Activated CD4-positive, alpha-beta memory T cell treated with anti-CD3 and anti-CD28 coated beads, Interleukin-2, amount 10 ng/mL, durations not matched to agents 7 days and 5 days (primary cell): ENCODE data around the gene THEM4. TPM values are rescaled to one million over a fixed set of nuclear protein-coding genes. Genes with fewer than 3 reads are reported as not detected.
"Not testable (repeated sequence)": the region's sequence is repeated elsewhere in the genome, so short reads cannot be mapped to it uniquely, and the experiment has no call there.

Experiments used
- CTCF ChIA-PET: fragments of 350-600 bp; sonication (Branson Sonifier 250); formaldehyde crosslinking; loops from one replicate; lab custom pipeline; 2021; ENCODE audit warnings: antibody characterized with exemption, inconsistent platforms; lab: Charles Lee
- POLR2A ChIA-PET: fragments of 350-600 bp; sonication (Branson Sonifier 250); formaldehyde crosslinking; loops from one replicate; lab custom pipeline; 2021; ENCODE audit warnings: antibody characterized with exemption; lab: Charles Lee
- DNase-seq: peaks from one replicate; pipeline ENCODE4 v3.0.0-alpha.2; 2020
- H3K27ac Mint-ChIP-seq: one replicate; pipeline ENCODE4 v1.8.0; 2021; ENCODE audit warnings: mild to moderate bottlenecking, mixed read lengths
- H3K27me3 Mint-ChIP-seq: one replicate; pipeline ENCODE4 v1.8.0; 2021; ENCODE audit warnings: mixed read lengths
- H3K36me3 Mint-ChIP-seq: one replicate; pipeline ENCODE4 v1.8.0; 2021; ENCODE audit warnings: low read depth, mixed read lengths
- H3K4me1 Mint-ChIP-seq: one replicate; pipeline ENCODE4 v1.8.0; 2021; ENCODE audit warnings: mixed read lengths
- H3K4me3 Mint-ChIP-seq: one replicate; pipeline ENCODE4 v1.8.0; 2021; ENCODE audit warnings: mild to moderate bottlenecking, mixed read lengths
- H3K9me3 Mint-ChIP-seq: one replicate; pipeline ENCODE4 v1.8.0; 2021; ENCODE audit warnings: mixed read lengths
- total RNA-seq, 2 experiments: library from RNA; stranded (reverse); gene quantifications; one replicate each; pipeline ENCODE4 v1.2.3, GENCODE V29; 2021

Gene THEM4
- total RNA-seq, 2 experiments from 2014 or later = 26.3 to 28.6 TPM

GRCh38 chr1:151923422-151923821 lies 14.1 kb upstream of the THEM4 start:
- DNase-seq = no peak
- Mint-ChIP-seq H3K27me3 (no peaks in the 10 kb centered on the region), H3K4me3 (no peak overlapping the region), H3K4me1 (peaks cover 20% of the 10 kb centered on the region), H3K27ac (no peak overlapping the region), H3K36me3 (no peaks in the 10 kb centered on the region), H3K9me3 (no peaks in the 10 kb centered on the region)
- POLR2A ChIA-PET = interaction anchor here (1.2 kb wide), 1 partner anchor 14 kb away, joined by 3 read pairs; the partner anchor contains the start of gene THEM4
- CTCF ChIA-PET = interaction anchor here (0.8 to 2.9 kb wide), 4 partner anchors 10 to 78 kb away, joined by 3 to 14 read pairs (median 6); no protein-coding TSS in a partner anchor

- peaks cover 10% of the 10 kb centered on the region for H3K4me1 Mint-ChIP-seq
- CTCF ChIA-PET = interaction anchor here (0.9 to 2.0 kb wide), 7 partner anchors 12 to 81 kb away, joined by 3 to 13 read pairs (median 5); partner anchors contain the start of gene THEM4
- POLR2A ChIA-PET = interaction anchor here (1.0 to 1.8 kb wide), 2 partner anchors 9 to 11 kb away, joined by 3 to 10 read pairs; partner anchors contain the start of gene THEM4
- H3K36me3 Mint-ChIP-seq = no peaks in the 10 kb centered on the region
- no peak for DNase-seq
- peaks cover 3% of the 10 kb centered on the region for H3K27me3 Mint-ChIP-seq
- H3K4me3 Mint-ChIP-seq = no peak overlapping the region
- H3K9me3 Mint-ChIP-seq = no peaks in the 10 kb centered on the region
- H3K27ac Mint-ChIP-seq = no peak overlapping the region
These were observed 10.8 kb upstream of the THEM4 start for GRCh38 chr1:151920149-151920548.

DNA sequence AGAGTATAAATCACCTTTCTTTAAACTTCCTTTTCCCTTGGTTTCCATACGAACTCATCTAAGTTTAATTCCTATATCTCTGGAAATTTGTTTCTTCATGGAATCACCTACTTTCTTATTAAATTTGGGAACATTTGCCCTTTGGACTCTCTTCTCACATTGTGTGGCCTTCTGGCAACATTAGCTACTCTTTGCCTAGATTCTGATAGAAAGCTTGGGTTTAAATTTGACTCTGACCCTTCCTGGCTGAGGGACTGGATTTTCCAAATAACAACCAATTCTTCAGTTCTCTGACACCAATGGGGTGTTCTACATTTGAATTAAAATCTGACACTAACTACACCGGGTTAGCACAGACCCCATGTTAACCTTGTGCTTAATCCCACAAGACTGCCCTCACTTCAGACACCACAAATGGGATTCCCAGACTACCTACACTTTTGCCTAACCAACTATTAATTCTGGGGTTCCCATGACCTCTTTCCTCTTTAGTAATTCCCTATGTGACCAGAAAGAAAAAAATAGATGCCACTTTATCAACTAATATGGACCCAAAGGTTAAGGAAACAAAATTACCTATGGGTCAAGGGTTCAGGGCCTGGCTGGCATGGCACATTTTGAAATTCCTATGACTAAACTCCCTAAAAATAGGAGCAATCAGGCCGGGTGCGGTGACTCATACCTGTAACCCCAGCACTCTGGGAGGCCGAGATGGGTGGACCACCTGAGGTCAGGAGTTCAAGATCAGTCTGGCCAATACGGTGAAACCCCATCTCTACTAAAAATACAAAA lies 9.7 kb upstream of the THEM4 start:
- H3K36me3 Mint-ChIP-seq = no peaks in the 10 kb centered on the region
- ChIA-PET CTCF (interaction anchor here (0.7 to 2.0 kb wide), 3 partner anchors 9 to 83 kb away, joined by 3 to 13 read pairs (median 4); no protein-coding TSS in a partner anchor), POLR2A (no interaction called here)
- peaks cover 3% of the 10 kb centered on the region for H3K27me3 Mint-ChIP-seq
- no peak for DNase-seq
- H3K27ac Mint-ChIP-seq = no peak overlapping the region
- H3K9me3 Mint-ChIP-seq = no peaks in the 10 kb centered on the region
- H3K4me1 Mint-ChIP-seq = peaks cover 7% of the 10 kb centered on the region
- no peak overlapping the region for H3K4me3 Mint-ChIP-seq

- ChIA-PET POLR2A (interaction anchor here (1.6 kb wide), 1 partner anchor 13 kb away, joined by 6 read pairs; no protein-coding TSS in a partner anchor), CTCF (interaction anchor here (0.7 kb wide), 1 partner anchor 118 kb away, joined by 6 read pairs; no protein-coding TSS in a partner anchor)
- H3K36me3 Mint-ChIP-seq = no peaks in the 10 kb centered on the region
- H3K27me3 Mint-ChIP-seq = peaks cover 5% of the 10 kb centered on the region
- peaks cover 7% of the 10 kb centered on the region for H3K4me1 Mint-ChIP-seq
- no peaks in the 10 kb centered on the region for H3K9me3 Mint-ChIP-seq
- H3K4me3 Mint-ChIP-seq = no peak overlapping the region
- no peak overlapping the region for H3K27ac Mint-ChIP-seq
- no peak for DNase-seq
These were observed 8.8 kb upstream of the THEM4 start for GRCh38 chr1:151918156-151918555.

GRCh38 chr1:151916726-151917370 lies 7.5 kb upstream of the THEM4 start:
- ChIA-PET CTCF (interaction anchor here (1.7 kb wide), 1 partner anchor 51 kb away, joined by 4 read pairs; no protein-coding TSS in a partner anchor), POLR2A (interaction anchor here (1.6 kb wide), 1 partner anchor 12 kb away, joined by 6 read pairs; no protein-coding TSS in a partner anchor)
- no peak overlapping the region for H3K4me3 Mint-ChIP-seq
- H3K9me3 Mint-ChIP-seq = no peaks in the 10 kb centered on the region
- DNase-seq = no peak
- H3K36me3 Mint-ChIP-seq = no peaks in the 10 kb centered on the region
- no peak overlapping the region for H3K27ac Mint-ChIP-seq
- peaks cover 7% of the 10 kb centered on the region for H3K4me1 Mint-ChIP-seq
- peaks cover 5% of the 10 kb centered on the region for H3K27me3 Mint-ChIP-seq

- ChIA-PET CTCF (no interaction called here), POLR2A (interaction anchor here (0.7 kb wide), 1 partner anchor 10 kb away, joined by 3 read pairs; no protein-coding TSS in a partner anchor)
These were observed 5.9 kb upstream of the THEM4 start for GRCh38 chr1:151915061-151915686.

DNA sequence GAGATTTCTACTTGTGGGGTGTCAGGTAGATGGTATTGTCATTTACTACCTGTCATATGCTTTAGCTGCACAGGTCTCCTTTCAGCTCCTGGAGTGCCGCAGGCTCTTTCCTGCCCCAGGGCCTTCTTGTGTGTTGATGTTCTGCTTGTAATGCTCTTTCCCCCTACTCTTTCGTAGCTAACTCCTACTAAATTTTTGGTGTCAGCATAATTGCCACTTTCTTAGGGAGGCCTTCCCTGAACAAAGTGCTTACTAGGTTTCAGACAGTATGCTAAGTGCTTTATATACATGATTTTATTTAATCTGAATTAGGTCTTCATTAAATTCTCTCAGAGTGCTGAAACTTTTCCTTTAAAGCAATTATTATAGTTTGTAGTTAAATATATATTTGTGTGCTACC lies 4.8 kb upstream of the THEM4 start:
- Mint-ChIP-seq H3K9me3 (peaks cover 2% of the 10 kb centered on the region), H3K27ac (no peak overlapping the region), H3K4me1 (peaks cover 6% of the 10 kb centered on the region), H3K27me3 (peaks cover 7% of the 10 kb centered on the region), H3K36me3 (peaks cover 3% of the 10 kb centered on the region), H3K4me3 (no peak overlapping the region)
- DNase-seq = no peak
- CTCF ChIA-PET = interaction anchor here (1.1 kb wide), 1 partner anchor 18 kb away, joined by 3 read pairs; no protein-coding TSS in a partner anchor
- POLR2A ChIA-PET = no interaction called here

More at GRCh38 chr1:151915061-151915686, 5.9 kb upstream of the THEM4 start:
- no peak overlapping the region for H3K27ac Mint-ChIP-seq
- peaks cover 5% of the 10 kb centered on the region for H3K27me3 Mint-ChIP-seq
- H3K4me3 Mint-ChIP-seq = no peak overlapping the region
- no peaks in the 10 kb centered on the region for H3K9me3 Mint-ChIP-seq
- peaks cover 3% of the 10 kb centered on the region for H3K4me1 Mint-ChIP-seq
- no peak for DNase-seq
- no peaks in the 10 kb centered on the region for H3K36me3 Mint-ChIP-seq

GRCh38 chr1:151912973-151913372 lies 3.7 kb upstream of the THEM4 start:
- no peak overlapping the region for H3K27ac Mint-ChIP-seq
- POLR2A ChIA-PET = no interaction called here
- peaks cover 6% of the 10 kb centered on the region for H3K9me3 Mint-ChIP-seq
- no peak for DNase-seq
- peaks cover 7% of the 10 kb centered on the region for H3K27me3 Mint-ChIP-seq
- H3K4me1 Mint-ChIP-seq = peaks cover 15% of the 10 kb centered on the region
- peaks cover 12% of the 10 kb centered on the region for H3K36me3 Mint-ChIP-seq
- CTCF ChIA-PET = no interaction called here
- H3K4me3 Mint-ChIP-seq = no peak overlapping the region

DNA sequence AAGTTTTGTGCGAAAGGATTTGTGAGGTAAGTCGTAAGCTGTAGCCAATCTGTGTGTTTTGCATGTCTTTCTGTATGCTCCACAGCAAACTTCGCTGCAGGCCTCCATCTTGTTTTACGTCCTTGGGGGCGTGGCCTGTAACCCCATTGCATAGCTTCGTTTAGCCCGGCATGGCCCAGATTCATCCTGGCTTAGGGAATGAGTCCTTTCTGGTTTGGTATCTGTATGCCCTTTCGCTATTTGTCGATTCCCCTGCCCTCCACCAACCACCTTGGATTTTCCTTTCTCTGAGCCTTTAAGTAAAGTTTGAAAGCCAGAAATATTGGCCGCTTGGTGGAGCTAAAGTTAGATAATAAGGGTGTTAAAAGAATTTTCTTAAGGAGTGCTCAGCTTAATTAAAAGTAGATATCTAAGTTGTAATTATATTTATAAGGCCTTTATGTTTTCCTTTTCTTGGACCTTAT lies 1.1 kb downstream of the THEM4 start:
- Mint-ChIP-seq H3K4me1 (peaks cover 56% of the 10 kb centered on the region), H3K27me3 (peaks cover 2% of the 10 kb centered on the region), H3K36me3 (peaks cover 50% of the 10 kb centered on the region), H3K9me3 (peaks cover 27% of the 10 kb centered on the region), H3K4me3 (peak overlapping the region; percentile 82), H3K27ac (peak overlapping the region; percentile 70)
- DNase-seq = no peak
- CTCF ChIA-PET = interaction anchor here (1.0 to 2.3 kb wide), 14 partner anchors 10 to 126 kb away, joined by 3 to 39 read pairs (median 4); no protein-coding TSS in a partner anchor
- POLR2A ChIA-PET = interaction anchor here (0.7 to 4.2 kb wide), 15 partner anchors 10 to 127 kb away, joined by 3 to 57 read pairs (median 4); partner anchors contain the start of gene C2CD4D

GRCh38 chr1:151907363-151908139 lies 1.8 kb downstream of the THEM4 start:
- CTCF ChIA-PET = interaction anchor here (0.9 to 2.3 kb wide), 9 partner anchors 9 to 127 kb away, joined by 3 to 39 read pairs (median 4); no protein-coding TSS in a partner anchor
- POLR2A ChIA-PET = interaction anchor here (1.2 to 4.2 kb wide), 7 partner anchors 9 to 128 kb away, joined by 3 to 57 read pairs (median 8); partner anchors contain the start of gene C2CD4D
- H3K9me3 Mint-ChIP-seq = peaks cover 27% of the 10 kb centered on the region
- peak overlapping the region; percentile 66 for H3K27ac Mint-ChIP-seq
- peaks cover 50% of the 10 kb centered on the region for H3K36me3 Mint-ChIP-seq
- DNase-seq = no peak
- H3K4me3 Mint-ChIP-seq = peak overlapping the region; percentile 82
- peaks cover 2% of the 10 kb centered on the region for H3K27me3 Mint-ChIP-seq
- peaks cover 56% of the 10 kb centered on the region for H3K4me1 Mint-ChIP-seq

- H3K4me3 Mint-ChIP-seq, DNase-seq, H3K27me3 Mint-ChIP-seq, CTCF ChIA-PET: not testable (repeated sequence)
- POLR2A ChIA-PET = interaction anchor here (1.9 to 4.2 kb wide), 4 partner anchors 8 to 129 kb away, joined by 4 to 57 read pairs (median 11); partner anchors contain the start of gene S100A10
- Mint-ChIP-seq H3K36me3 (peaks cover 62% of the 10 kb centered on the region), H3K9me3 (peaks cover 35% of the 10 kb centered on the region), H3K27ac (peak overlapping the region; percentile 66), H3K4me1 (peaks cover 63% of the 10 kb centered on the region)
These were observed 3.0 kb downstream of the THEM4 start for GRCh38 chr1:151906324-151906645.
